Thymus (tissue), 11 donors: ENCODE measurements around the gene STIL. TPM values are rescaled to one million over a fixed set of nuclear protein-coding genes. Genes with fewer than 3 reads are reported as not detected.

Source experiments
- DNase-seq, 9 donors: peaks; one replicate each; pipeline ENCODE4 v3.0.0-alpha.2; 2013; ENCODE audit warnings: low spot score in 9 of 9, low read depth in 6 of 9, missing footprints in 1 of 9
- H3K27ac ChIP-seq, 2 donors: one replicate each; pipeline ENCODE4 v1.5.1; 2013; ENCODE audit warnings: control low read depth in 1 of 2, low read depth in 1 of 2, low read length in 1 of 2, mild to moderate bottlenecking in 1 of 2, moderate library complexity in 1 of 2
- H3K27me3 ChIP-seq, 2 donors: one replicate each; pipeline ENCODE4 v1.5.1; 2013; ENCODE audit warnings: low read length in 1 of 2; ENCODE audit not compliant: control insufficient read depth in 2 of 2, insufficient read depth in 1 of 2
- H3K36me3 ChIP-seq, 2 donors: one replicate each; pipeline ENCODE4 v1.5.1; 2013; ENCODE audit warnings: low read length in 1 of 2, mild to moderate bottlenecking in 1 of 2, moderate library complexity in 1 of 2; ENCODE audit not compliant: control insufficient read depth in 2 of 2, insufficient read depth in 2 of 2
- H3K4me1 ChIP-seq, 2 donors: one replicate each; pipeline ENCODE4 v1.5.1; 2013; ENCODE audit warnings: low read length in 2 of 2; ENCODE audit not compliant: control insufficient read depth in 2 of 2, insufficient read depth in 2 of 2
- H3K4me3 ChIP-seq, 2 donors: one replicate each; pipeline ENCODE4 v1.5.1; 2013; ENCODE audit warnings: low read length in 2 of 2, control low read depth in 1 of 2, mild to moderate bottlenecking in 1 of 2
- H3K9me3 ChIP-seq, 2 donors: one replicate each; pipeline ENCODE4 v1.5.1; 2013; ENCODE audit warnings: low read length in 1 of 2, mild to moderate bottlenecking in 1 of 2; ENCODE audit not compliant: control insufficient read depth in 2 of 2, insufficient read depth in 1 of 2
- WGBS: extraction: QIAGEN DNeasy Blood & Tissue Kit; methylation state at CpG from one replicate; pipeline ENCODE4 v1.1.7; 2013; 5-methylcytosine and 5-hydroxymethylcytosine counted together
- polyA plus RNA-seq: library from polyadenylated mRNA; stranded (reverse); fragments of 200-250 nt; gene quantifications from one replicate; pipeline ENCODE4 v1.2.3, GENCODE V29; 2013
- total RNA-seq: library from RNA; stranded (reverse); fragments of 120-200 nt; gene quantifications from one replicate; pipeline ENCODE4 v1.2.4, GENCODE V29; 2013
- donor health status: healthy.

The STIL gene
- total and polyA plus RNA-seq, 2 donors, result 1.1 to 17.7 TPM

DNA sequence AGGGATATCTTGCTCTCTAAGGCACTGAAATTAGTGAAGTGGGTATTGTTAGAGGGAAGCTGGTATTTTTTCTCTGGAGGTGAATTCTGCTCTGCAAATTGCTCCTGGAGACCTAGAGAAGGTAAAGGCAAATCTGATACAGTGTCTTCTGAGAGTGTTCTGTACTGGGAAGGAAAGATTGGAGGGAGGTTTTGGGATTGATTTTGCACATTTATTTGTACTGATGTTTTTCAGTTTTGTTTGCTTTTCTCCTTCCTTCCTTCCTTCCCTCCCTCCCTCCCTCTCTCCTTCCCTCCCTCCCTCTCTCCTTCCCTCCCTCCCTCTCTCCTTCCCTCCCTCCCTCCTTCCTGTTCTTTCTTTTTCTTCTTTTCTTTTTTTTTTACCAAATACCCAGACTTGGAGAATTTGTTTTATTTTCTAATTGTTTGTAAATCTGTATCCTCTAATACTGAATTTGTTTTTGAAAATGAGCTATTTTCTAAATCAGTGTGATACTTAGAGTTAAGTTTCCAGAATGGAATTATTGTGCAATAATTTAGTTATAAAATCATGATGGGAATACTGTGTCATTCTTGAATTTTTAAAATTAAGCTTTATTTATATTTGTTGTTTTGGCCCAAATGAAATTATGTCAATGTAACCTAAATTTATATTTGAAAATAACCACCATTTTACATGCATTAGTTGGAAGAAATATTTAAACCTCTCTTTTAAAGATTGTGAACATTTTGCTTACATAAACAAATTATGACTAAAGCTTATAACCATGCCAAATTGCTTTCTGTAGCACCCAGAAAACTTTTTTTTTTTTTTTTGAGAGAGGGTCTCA, 24.5 kb upstream of the STIL start:
- Histone ChIP-seq H3K4me3 (no peak overlapping the region), H3K27me3 (no peaks in the 10 kb centered on the region), H3K27ac (no peak overlapping the region), H3K4me1 (peaks cover 0 to 3% of the 10 kb centered on the region in 2 donors), H3K9me3 (no peaks in the 10 kb centered on the region), H3K36me3 (no peaks in the 10 kb centered on the region)
- no peak for DNase-seq

DNA sequence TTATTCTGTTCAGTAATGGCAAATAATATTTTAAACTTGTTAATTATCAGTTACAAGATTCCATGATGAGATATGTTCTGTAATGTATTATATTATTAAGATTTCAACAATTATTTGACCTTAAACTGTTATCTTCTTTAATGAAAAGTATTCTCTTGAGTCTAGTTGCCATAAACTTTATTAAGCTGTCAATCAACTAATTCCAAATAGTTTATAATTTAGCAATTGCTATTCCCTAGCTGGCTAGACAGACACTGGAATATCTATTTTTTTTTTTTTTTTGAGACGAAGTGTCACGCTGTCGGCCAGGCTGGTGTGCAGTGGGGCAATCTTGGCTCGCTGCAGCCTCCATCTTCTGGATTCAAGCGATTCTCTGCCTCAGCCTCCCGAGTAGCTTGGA, 23.4 kb upstream of the STIL start:
- Histone ChIP-seq H3K27me3 (no peaks in the 10 kb centered on the region), H3K9me3 (no peaks in the 10 kb centered on the region), H3K27ac (no peak overlapping the region), H3K4me1 (peaks cover 3 to 10% of the 10 kb centered on the region in 2 donors), H3K36me3 (no peaks in the 10 kb centered on the region), H3K4me3 (no peak overlapping the region)
- no peak for DNase-seq
- WGBS, result 81% methylated on average over 6 of the region's 6 CpGs

DNA sequence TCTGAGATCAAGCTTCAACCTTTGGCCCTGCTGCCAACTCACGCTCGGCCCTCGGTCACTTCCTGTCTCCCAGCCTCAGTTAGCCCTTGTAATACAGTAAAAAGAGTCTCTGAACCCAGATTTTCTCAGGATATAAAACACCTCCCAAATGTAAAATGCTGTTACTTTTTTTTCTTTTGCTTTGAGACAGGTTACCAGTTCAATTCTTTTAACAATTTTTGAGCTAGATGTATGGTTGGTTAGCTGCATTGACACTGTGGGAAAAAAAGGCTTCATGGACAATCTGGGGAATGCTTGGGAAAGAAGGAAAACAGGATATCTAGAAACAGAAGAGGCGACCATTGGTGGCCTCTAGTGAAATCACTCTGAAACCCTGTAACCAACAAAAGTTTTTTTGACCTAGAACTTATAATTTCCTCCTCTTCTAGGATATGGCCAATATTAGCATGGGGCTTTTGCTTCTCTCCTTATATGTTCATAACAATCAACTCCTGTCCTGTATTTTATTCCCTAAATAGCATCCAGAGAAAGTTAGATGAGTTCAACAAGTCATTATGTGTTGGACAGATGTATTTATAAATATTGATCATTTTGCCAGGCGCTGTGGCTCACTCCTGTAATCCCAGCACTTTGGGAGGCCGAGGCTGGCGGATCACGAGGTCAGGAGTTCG, 21.0 kb upstream of the STIL start:
- Histone ChIP-seq H3K36me3 (no peaks in the 10 kb centered on the region), H3K4me1 (peaks cover 3 to 10% of the 10 kb centered on the region in 2 donors), H3K27me3 (no peaks in the 10 kb centered on the region), H3K9me3 (no peaks in the 10 kb centered on the region), H3K27ac (peak overlapping the region; percentile 89 to 98), H3K4me3 (peak overlapping the region; percentile 74 to 87)
- WGBS, result 61% methylated on average over 9 of the region's 9 CpGs
- DNase-seq, result peak in 2 of 9 donors; percentile 6 to 13

DNA sequence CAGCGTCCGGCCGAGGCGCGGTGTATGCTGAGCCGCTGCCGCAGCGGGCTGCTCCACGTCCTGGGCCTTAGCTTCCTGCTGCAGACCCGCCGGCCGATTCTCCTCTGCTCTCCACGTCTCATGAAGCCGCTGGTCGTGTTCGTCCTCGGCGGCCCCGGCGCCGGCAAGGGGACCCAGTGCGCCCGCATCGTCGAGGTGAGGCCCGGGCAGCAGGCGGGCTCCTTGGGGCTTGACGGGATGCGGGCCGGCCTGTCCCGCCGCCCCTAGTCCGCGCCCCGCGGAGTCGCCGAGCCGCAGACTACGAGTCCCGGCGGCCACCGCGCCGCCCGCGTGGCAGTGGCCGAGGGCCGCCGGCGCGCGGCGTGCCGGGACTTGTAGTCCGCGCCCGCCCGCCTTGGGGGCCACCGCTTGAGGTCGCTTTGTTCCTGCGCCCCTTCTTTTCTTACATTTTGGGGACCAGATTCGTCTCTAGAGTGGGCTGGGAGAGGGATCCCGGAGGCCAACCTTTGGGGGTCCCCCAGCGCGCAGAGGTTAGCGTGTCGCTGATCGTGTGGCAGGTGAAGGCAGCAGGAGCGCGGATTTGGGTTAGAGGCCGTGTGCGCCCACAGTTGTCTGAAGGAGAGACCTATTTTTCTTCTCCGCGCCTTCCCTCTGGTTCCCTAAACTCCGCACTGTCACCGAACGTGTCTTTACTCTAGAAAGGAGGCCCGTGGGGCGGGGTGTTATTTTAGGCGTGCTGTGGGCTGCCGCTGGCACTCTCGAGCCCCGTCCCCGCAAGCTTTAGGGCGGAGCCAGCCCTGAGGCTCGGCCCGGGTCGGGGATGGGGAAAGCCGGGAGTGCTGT, 20.2 kb upstream of the STIL start:
- peak; percentile 59 to 91 (median 80) for DNase-seq
- Histone ChIP-seq H3K27me3 (no peaks in the 10 kb centered on the region), H3K36me3 (no peaks in the 10 kb centered on the region), H3K4me1 (peaks cover 3 to 10% of the 10 kb centered on the region in 2 donors), H3K27ac (peak overlapping the region; percentile 89 to 98), H3K9me3 (no peaks in the 10 kb centered on the region), H3K4me3 (peak overlapping the region; percentile 74 to 87)
- whole genome bisulfite sequencing, result under 1% methylated on average over 90 of the region's 90 CpGs

DNA sequence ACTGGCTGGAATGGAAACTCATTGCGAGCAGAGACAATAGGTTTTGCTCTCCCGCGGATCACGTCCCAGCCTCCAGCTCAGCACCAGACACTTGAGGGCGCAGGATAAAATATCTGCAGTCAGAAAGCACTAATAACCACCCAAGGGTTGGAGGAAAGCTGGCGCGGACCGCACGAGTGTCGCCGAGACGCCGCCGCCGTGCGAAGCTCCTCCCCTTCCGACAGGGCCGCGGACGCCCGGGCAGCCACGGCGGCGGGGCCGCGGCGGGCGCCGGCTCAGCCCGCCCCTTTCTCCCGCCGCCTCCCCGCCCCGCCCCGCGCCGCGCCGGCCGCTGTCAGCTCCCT, 19.6 kb upstream of the STIL start, which contains the start of gene CMPK1:
Gene CMPK1 (plus strand): TSS at position 213 of the 344 bp plus-strand sequence. CDS start 156 bp downstream, outside the sequence.
- peak in 8 of 9 donors; percentile 37 to 78 (median 54) for DNase-seq
- Histone ChIP-seq H3K27me3 (no peaks in the 10 kb centered on the region), H3K9me3 (no peaks in the 10 kb centered on the region), H3K27ac (peak within 1 kb of the TSS; percentile 89 to 98), H3K4me1 (peaks cover 3 to 10% of the 10 kb centered on the region in 2 donors), H3K36me3 (no peaks in the 10 kb centered on the region), H3K4me3 (peak within 1 kb of the TSS; percentile 74 to 87)
- under 1% methylated on average over 38 of the region's 40 CpGs for WGBS

DNA sequence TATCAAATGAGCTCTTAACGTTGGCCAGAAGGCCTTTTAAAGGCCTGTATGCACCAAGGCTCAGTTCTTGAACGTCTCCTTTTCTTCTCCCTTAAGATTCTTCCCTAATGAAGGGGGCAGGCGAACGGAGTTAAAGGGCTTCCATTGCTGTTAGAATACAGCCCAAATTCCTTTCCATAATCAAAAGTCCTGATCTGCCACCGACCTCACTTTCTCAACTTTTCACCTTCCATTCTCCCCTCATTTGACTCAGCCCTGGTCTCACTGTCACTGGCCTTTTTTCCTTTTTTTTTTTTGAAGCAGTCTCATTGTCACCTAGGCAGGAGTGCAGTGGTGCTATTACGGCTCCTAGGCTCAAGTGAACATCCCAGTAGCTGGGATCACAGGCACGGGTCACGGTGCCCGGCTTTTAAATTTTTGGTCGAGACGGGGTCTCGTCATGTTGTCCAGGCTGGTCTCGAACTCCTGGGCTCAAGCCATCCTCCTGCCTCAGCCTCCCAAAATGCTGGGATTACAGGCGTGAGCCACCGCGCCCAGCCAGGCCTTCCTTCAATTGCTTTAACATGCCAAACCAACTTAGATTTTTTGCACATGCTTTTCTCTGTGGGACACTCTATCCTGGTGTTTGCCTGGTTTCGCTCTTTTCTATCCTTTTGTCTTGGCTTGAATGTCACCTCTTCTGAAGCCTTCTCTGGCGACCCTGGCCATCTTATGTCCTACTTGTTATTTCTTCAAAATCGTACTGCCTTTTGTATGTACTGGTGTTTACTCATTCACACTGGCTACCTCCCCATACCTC, 19.0 kb upstream of the STIL start:
- no peaks in the 10 kb centered on the region for H3K9me3 ChIP-seq
- WGBS, result 67% methylated on average over 19 of the region's 19 CpGs
- peak overlapping the region; percentile 82 to 98 for H3K27ac ChIP-seq
- no peaks in the 10 kb centered on the region for H3K36me3 ChIP-seq
- no peak for DNase-seq
- H3K4me1 ChIP-seq, result peaks cover 3 to 10% of the 10 kb centered on the region in 2 donors
- no peaks in the 10 kb centered on the region for H3K27me3 ChIP-seq
- H3K4me3 ChIP-seq, result peak overlapping the region; percentile 74 to 87

DNA sequence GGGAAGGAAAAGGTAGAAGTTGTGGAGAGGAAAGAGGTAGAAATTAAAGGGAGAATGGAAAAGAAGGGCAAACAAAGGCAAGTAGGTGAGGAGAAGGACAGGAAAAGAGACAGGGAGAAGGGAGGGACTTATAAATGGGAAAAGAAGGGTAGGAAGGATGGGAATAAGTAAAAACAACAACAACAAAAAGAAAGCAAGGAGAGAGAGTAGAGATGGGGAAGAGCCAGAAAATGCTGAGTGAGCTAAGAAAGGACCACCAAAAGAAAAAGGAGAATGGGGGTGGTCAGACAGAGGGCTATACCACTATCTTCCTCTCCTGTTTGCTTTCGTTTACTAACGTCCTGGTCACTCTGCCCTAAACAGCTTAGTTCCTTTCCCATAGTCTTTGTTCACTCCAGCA, 17.9 kb upstream of the STIL start:
- no peak overlapping the region for H3K27ac ChIP-seq
- H3K27me3 ChIP-seq, result no peaks in the 10 kb centered on the region
- no peak for DNase-seq
- no peak overlapping the region for H3K4me3 ChIP-seq
- 100% methylated on average over 2 of the region's 2 CpGs for WGBS
- no peaks in the 10 kb centered on the region for H3K9me3 ChIP-seq
- peaks cover 3 to 10% of the 10 kb centered on the region in 2 donors for H3K4me1 ChIP-seq
- H3K36me3 ChIP-seq, result no peaks in the 10 kb centered on the region

DNA sequence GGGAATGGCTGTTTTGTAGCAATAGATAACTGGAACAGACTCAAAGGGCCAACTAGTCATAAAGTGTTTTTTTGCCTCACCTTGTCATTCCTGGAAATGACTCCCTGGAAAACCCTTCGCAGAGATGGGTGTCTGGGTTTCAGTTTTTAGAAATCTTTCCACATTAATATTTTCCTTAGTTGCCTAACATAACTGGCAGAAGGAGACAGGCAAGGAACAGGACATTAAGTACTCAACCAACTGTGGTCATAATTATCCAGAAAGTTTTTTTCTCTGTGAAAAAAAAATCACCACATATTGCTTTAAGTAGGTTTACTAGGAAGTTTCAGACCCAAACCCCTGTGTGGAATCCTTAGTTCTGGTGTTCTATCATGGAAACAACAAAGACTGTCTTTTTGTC, 16.3 kb upstream of the STIL start:
- Histone ChIP-seq H3K27me3 (no peaks in the 10 kb centered on the region), H3K9me3 (no peaks in the 10 kb centered on the region), H3K36me3 (no peaks in the 10 kb centered on the region), H3K4me3 (no peak overlapping the region), H3K27ac (no peak overlapping the region), H3K4me1 (peaks cover 3 to 10% of the 10 kb centered on the region in 2 donors)
- 98% methylated on average over 1 of the region's 1 CpG for WGBS
- no peak for DNase-seq
